ENCODE measurements around the gene DENND2A. TPM values are rescaled to one million over a fixed set of nuclear protein-coding genes. Genes with fewer than 3 reads are reported as not detected.
"Not testable (repeated sequence)": the region's sequence is repeated elsewhere in the genome, so short reads cannot be mapped to it uniquely, and the experiment has no call there.

DENND2A gene
- polyA plus RNA-seq, 6 donors from 2014 or later, result 0.30 to 0.98 TPM; not detected in 4

GRCh38 chr7:140678081-140678815 is 37.6 kb upstream of the DENND2A start:
- DNase-seq (no peak), ATAC-seq (ENCODE audit: low read depth in 2 of 2) (no peak)
- peak overlapping the region in 1 of 8 donors; percentile 61 for H3K4me3 Mint-ChIP-seq
- H3K36me3 Mint-ChIP-seq, result peaks cover 5 to 38% of the 10 kb centered on the region in 2 donors
- H3K4me1 Mint-ChIP-seq, result peaks cover 41 to 49% (median 49%) of the 10 kb centered on the region in 3 donors
- no peaks in the 10 kb centered on the region for H3K9me3 Mint-ChIP-seq
- no peaks in the 10 kb centered on the region for H3K27me3 Mint-ChIP-seq
- H3K27ac Mint-ChIP-seq, result peak overlapping the region in 5 of 6 donors; percentile 61 to 95 (median 89)

GRCh38 chr7:140677496-140677895 is 36.9 kb upstream of the DENND2A start:
- no peak for ATAC-seq (ENCODE audit: low read depth in 2 of 2)

GRCh38 chr7:140676956-140677355 is 36.3 kb upstream of the DENND2A start:
- not testable (repeated sequence) for DNase-seq; ATAC-seq (ENCODE audit: low read depth in 2 of 2); H3K9me3 Mint-ChIP-seq; H3K27me3 Mint-ChIP-seq
- H3K4me3 Mint-ChIP-seq, result peak overlapping the region in 2 of 8 donors; percentile 58 to 71
- H3K36me3 Mint-ChIP-seq, result peaks cover 5 to 35% of the 10 kb centered on the region in 2 donors
- H3K4me1 Mint-ChIP-seq, result peaks cover 41 to 55% (median 53%) of the 10 kb centered on the region in 3 donors
- peak overlapping the region; percentile 26 to 96 (median 94) for H3K27ac Mint-ChIP-seq

More at GRCh38 chr7:140677496-140677895, 36.9 kb upstream of the DENND2A start:
- no peak for DNase-seq
- no peaks in the 10 kb centered on the region for H3K9me3 Mint-ChIP-seq
- peak overlapping the region in 4 of 6 donors; percentile 61 to 95 (median 91) for H3K27ac Mint-ChIP-seq
- H3K4me1 Mint-ChIP-seq, result peaks cover 41 to 49% (median 49%) of the 10 kb centered on the region in 3 donors
- peak overlapping the region in 1 of 8 donors; percentile 44 for H3K4me3 Mint-ChIP-seq
- H3K36me3 Mint-ChIP-seq, result peaks cover 5 to 38% of the 10 kb centered on the region in 2 donors
- no peaks in the 10 kb centered on the region for H3K27me3 Mint-ChIP-seq

- peaks cover 5 to 32% of the 10 kb centered on the region in 2 donors for H3K36me3 Mint-ChIP-seq
- peak overlapping the region; percentile 26 to 96 (median 94) for H3K27ac Mint-ChIP-seq
- no peaks in the 10 kb centered on the region for H3K27me3 Mint-ChIP-seq
- peak; percentile 75 for DNase-seq
- peak overlapping the region in 7 of 8 donors; percentile 9 to 90 (median 69) for H3K4me3 Mint-ChIP-seq
- peaks cover 41 to 55% (median 55%) of the 10 kb centered on the region in 3 donors for H3K4me1 Mint-ChIP-seq
- no peaks in the 10 kb centered on the region for H3K9me3 Mint-ChIP-seq
- peak; percentile 60 to 61 for ATAC-seq (ENCODE audit: low read depth in 2 of 2)
Measured at GRCh38 chr7:140676306-140676705, 35.7 kb upstream of the DENND2A start.

GRCh38 chr7:140675726-140676125 is 35.1 kb upstream of the DENND2A start:
- no peaks in the 10 kb centered on the region for H3K27me3 Mint-ChIP-seq
- H3K27ac Mint-ChIP-seq, result peak overlapping the region; percentile 36 to 96 (median 94)
- ATAC-seq (ENCODE audit: low read depth in 2 of 2), result no peak
- peaks cover under 1 to 26% of the 10 kb centered on the region in 2 donors for H3K36me3 Mint-ChIP-seq
- DNase-seq, result no peak
- H3K4me1 Mint-ChIP-seq, result peaks cover 42 to 56% (median 55%) of the 10 kb centered on the region in 3 donors
- H3K9me3 Mint-ChIP-seq, result no peaks in the 10 kb centered on the region
- H3K4me3 Mint-ChIP-seq, result peak overlapping the region in 6 of 8 donors; percentile 59 to 90 (median 72)

- DNase-seq (no peak), ATAC-seq (ENCODE audit: low read depth in 2 of 2) (no peak)
- peak overlapping the region in 7 of 8 donors; percentile 61 to 94 (median 90) for H3K4me3 Mint-ChIP-seq
- no peaks in the 10 kb centered on the region for H3K9me3 Mint-ChIP-seq
- peaks cover 0 to 22% of the 10 kb centered on the region in 2 donors for H3K36me3 Mint-ChIP-seq
- peaks cover 41 to 57% (median 55%) of the 10 kb centered on the region in 3 donors for H3K4me1 Mint-ChIP-seq
- H3K27me3 Mint-ChIP-seq, result no peaks in the 10 kb centered on the region
- H3K27ac Mint-ChIP-seq, result peak overlapping the region; percentile 36 to 96 (median 94)
Measured at GRCh38 chr7:140674899-140675701, 34.5 kb upstream of the DENND2A start.

GRCh38 chr7:140674356-140674800 is 33.8 kb upstream of the DENND2A start:
- ATAC-seq (ENCODE audit: low read depth in 2 of 2) (peak; percentile 22 to 39), DNase-seq (peak; percentile 63)
- H3K4me1 Mint-ChIP-seq, result peaks cover 43 to 57% (median 55%) of the 10 kb centered on the region in 3 donors
- peak overlapping the region; percentile 88 to 94 (median 90) for H3K4me3 Mint-ChIP-seq
- H3K27ac Mint-ChIP-seq, result peak overlapping the region in 5 of 6 donors; percentile 79 to 96 (median 93)
- H3K9me3 Mint-ChIP-seq, result no peaks in the 10 kb centered on the region
- H3K36me3 Mint-ChIP-seq, result peaks cover 0 to 20% of the 10 kb centered on the region in 2 donors
- H3K27me3 Mint-ChIP-seq, result no peaks in the 10 kb centered on the region

GRCh38 chr7:140673774-140674155 is 33.2 kb upstream of the DENND2A start:
- H3K36me3 Mint-ChIP-seq, result peaks cover 0 to 14% of the 10 kb centered on the region in 2 donors
- no peak for ATAC-seq (ENCODE audit: low read depth in 2 of 2)
- H3K4me1 Mint-ChIP-seq, result peaks cover 45 to 57% (median 55%) of the 10 kb centered on the region in 3 donors
- no peaks in the 10 kb centered on the region for H3K27me3 Mint-ChIP-seq
- peak overlapping the region in 5 of 6 donors; percentile 79 to 95 (median 93) for H3K27ac Mint-ChIP-seq
- peak overlapping the region; percentile 88 to 94 (median 90) for H3K4me3 Mint-ChIP-seq
- H3K9me3 Mint-ChIP-seq, result no peaks in the 10 kb centered on the region
- DNase-seq, result no peak

GRCh38 chr7:140673063-140673773 is 32.6 kb upstream of the DENND2A start:
- Mint-ChIP-seq H3K27ac (peak overlapping the region in 4 of 6 donors; percentile 87 to 95 (median 94)), H3K4me1 (peaks cover 41 to 59% (median 50%) of the 10 kb centered on the region in 3 donors), H3K9me3 (no peaks in the 10 kb centered on the region), H3K36me3 (peaks cover 0 to 9% of the 10 kb centered on the region in 2 donors), H3K27me3 (no peaks in the 10 kb centered on the region), H3K4me3 (peak overlapping the region; percentile 88 to 94 (median 90))
- ATAC-seq (ENCODE audit: low read depth in 2 of 2) (peak; percentile 66 to 69), DNase-seq (peak; percentile 65)

- Mint-ChIP-seq H3K36me3 (peaks cover 0 to 2% of the 10 kb centered on the region in 2 donors), H3K4me1 (peaks cover 34 to 53% (median 43%) of the 10 kb centered on the region in 3 donors), H3K27me3 (no peaks in the 10 kb centered on the region), H3K4me3 (peak within 1 kb of the TSS; percentile 88 to 94 (median 90)), H3K27ac (peak within 1 kb of the TSS; percentile 9 to 95 (median 90)), H3K9me3 (no peaks in the 10 kb centered on the region)
- ATAC-seq (ENCODE audit: low read depth in 2 of 2) (peak; percentile 61 to 65), DNase-seq (peak; percentile 69)
Measured at GRCh38 chr7:140672382-140673062, 31.9 kb upstream of the DENND2A start, which contains the start of gene ADCK2. TSS of gene ADCK2 (plus strand) at chr7:140672945. CDS start at chr7:140673331, 386 bp downstream.

GRCh38 chr7:140671966-140672365 is 31.4 kb upstream of the DENND2A start:
- peak overlapping the region in 1 of 6 donors; percentile 41 for H3K27ac Mint-ChIP-seq
- no peaks in the 10 kb centered on the region for H3K9me3 Mint-ChIP-seq
- no peaks in the 10 kb centered on the region for H3K27me3 Mint-ChIP-seq
- H3K4me3 Mint-ChIP-seq, result peak overlapping the region; percentile 71 to 91 (median 86)
- ATAC-seq (ENCODE audit: low read depth in 2 of 2), result no peak
- peaks cover 31 to 48% (median 41%) of the 10 kb centered on the region in 3 donors for H3K4me1 Mint-ChIP-seq
- H3K36me3 Mint-ChIP-seq, result no peaks in the 10 kb centered on the region
- DNase-seq, result no peak

GRCh38 chr7:140670343-140670935 is 29.8 kb upstream of the DENND2A start:
- Mint-ChIP-seq H3K4me3 (peak overlapping the region in 3 of 8 donors; percentile 4 to 82 (median 52)), H3K9me3 (no peaks in the 10 kb centered on the region), H3K36me3 (no peaks in the 10 kb centered on the region), H3K27me3 (no peaks in the 10 kb centered on the region), H3K4me1 (peaks cover 22 to 33% (median 26%) of the 10 kb centered on the region in 3 donors), H3K27ac (no peak overlapping the region)
- DNase-seq, result no peak
- no peak for ATAC-seq (ENCODE audit: low read depth in 2 of 2)
